Measurements from ENCODE around the gene PCDH11Y.
"Not testable (repeated sequence)": the region's sequence is repeated elsewhere in the genome, so short reads cannot be mapped to it uniquely, and the experiment has no call there.

The PCDH11Y gene

GRCh38 chrY:5000057-5000456, at the start of gene PCDH11Y:
Gene PCDH11Y, plus strand, starts transcription at chrY:5000296. Its CDS starts 56,804 bp downstream, at chrY:5057100.
- DNase-seq: not testable (repeated sequence)

- not testable (repeated sequence) for DNase-seq
Observed at GRCh38 chrY:4967894-4968293, 32.2 kb upstream of the PCDH11Y start.

- DNase-seq: not testable (repeated sequence)
Observed at GRCh38 chrY:4991743-4992400, 8.2 kb upstream of the PCDH11Y start.

GRCh38 chrY:4994892-4995291, 5.2 kb upstream of the PCDH11Y start:
- DNase-seq: not testable (repeated sequence)

- DNase-seq: not testable (repeated sequence)
Observed at GRCh38 chrY:5002476-5003184, 2.5 kb downstream of the PCDH11Y start.

GRCh38 chrY:5038972-5039523, 39.0 kb downstream of the PCDH11Y start:
- DNase-seq: not testable (repeated sequence)

- not testable (repeated sequence) for DNase-seq
Observed at GRCh38 chrY:5083017-5083416, 82.9 kb downstream of the PCDH11Y start.

- not testable (repeated sequence) for DNase-seq
Observed at GRCh38 chrY:5182998-5183397, 182.9 kb downstream of the PCDH11Y start.

GRCh38 chrY:5215116-5215515, 215.0 kb downstream of the PCDH11Y start:
- DNase-seq: not testable (repeated sequence)

GRCh38 chrY:5324931-5325330, 324.8 kb downstream of the PCDH11Y start:
- not testable (repeated sequence) for DNase-seq

GRCh38 chrY:5342220-5342619, 342.1 kb downstream of the PCDH11Y start:
- DNase-seq: not testable (repeated sequence)

- DNase-seq: not testable (repeated sequence)
Observed at GRCh38 chrY:5543705-5544104, 543.6 kb downstream of the PCDH11Y start.

- not testable (repeated sequence) for DNase-seq
Observed at GRCh38 chrY:5638589-5638988, 638.5 kb downstream of the PCDH11Y start.

GRCh38 chrY:5679265-5679664, 679.2 kb downstream of the PCDH11Y start:
- not testable (repeated sequence) for DNase-seq

- DNase-seq: not testable (repeated sequence)
Observed at GRCh38 chrY:5708727-5709126, 708.6 kb downstream of the PCDH11Y start.

- not testable (repeated sequence) for DNase-seq
Observed at GRCh38 chrY:5709788-5710381, 709.8 kb downstream of the PCDH11Y start.

- DNase-seq: not testable (repeated sequence)
Observed at GRCh38 chrY:5761403-5761802, 761.3 kb downstream of the PCDH11Y start.

- DNase-seq: not testable (repeated sequence)
Observed at GRCh38 chrY:5776485-5776884, 776.4 kb downstream of the PCDH11Y start.
